Lower lobe of right lung (tissue), 2 donors: ENCODE results near the gene KCNK4. TPM values are rescaled to one million over a fixed set of nuclear protein-coding genes. Genes with fewer than 3 reads are reported as not detected.

Experiments used
- ATAC-seq, 2 donors: fragments of 200-7000 bp; cut with Tn5 transposase; one replicate each; pipeline ENCODE4 v1.9.1; 2020 to 2022; ENCODE audit warnings: mild to moderate bottlenecking in 2 of 2, moderate library complexity in 2 of 2
- DNase-seq: peaks from one replicate; pipeline ENCODE4 v3.0.0-alpha.2; 2020
- H3K27ac ChIP-seq: fragments of 200-600 bp; one replicate; pipeline ENCODE4 v1.8.0; 2022
- H3K27me3 ChIP-seq: fragments of 200-600 bp; one replicate; pipeline ENCODE4 v1.8.0; 2022; ENCODE audit warnings: low read depth
- H3K36me3 ChIP-seq: fragments of 200-600 bp; one replicate; pipeline ENCODE4 v1.8.0; 2022; ENCODE audit warnings: mild to moderate bottlenecking
- H3K4me1 ChIP-seq: fragments of 200-600 bp; one replicate; pipeline ENCODE4 v1.8.0; 2022
- H3K4me3 ChIP-seq: fragments of 200-600 bp; one replicate; pipeline ENCODE4 v1.8.0; 2022; ENCODE audit warnings: mild to moderate bottlenecking
- H3K9me3 ChIP-seq: fragments of 200-600 bp; one replicate; pipeline ENCODE4 v1.8.0; 2022
- intact Hi-C: fragments of 100-400 bp; cut with DNase I; formaldehyde crosslinking; loops from one replicate; pipeline ENCODE4 v1.11.0; 2022
- total RNA-seq: library from RNA; stranded (reverse); fragmentation: NEBNext Ultra II Directional; extraction: Animal tissue kit (Norgen Biotek cat#: 25700); gene quantifications from one replicate; pipeline ENCODE4 v1.2.1, GENCODE V29; 2021
- TF ChIP-seq, protein P1 (sequence below): fragments of 200-600 bp; IDR thresholded peaks from one replicate; pipeline ENCODE4 v1.8.0; 2022; ENCODE audit warnings: antibody characterized with exemption, mild to moderate bottlenecking
- donor health status: DM: no; HTN: yes; CAD: no; lungs with severe emphysema.

The KCNK4 gene
- total RNA-seq, 1 donor from 2014 or later = not detected

DNA sequence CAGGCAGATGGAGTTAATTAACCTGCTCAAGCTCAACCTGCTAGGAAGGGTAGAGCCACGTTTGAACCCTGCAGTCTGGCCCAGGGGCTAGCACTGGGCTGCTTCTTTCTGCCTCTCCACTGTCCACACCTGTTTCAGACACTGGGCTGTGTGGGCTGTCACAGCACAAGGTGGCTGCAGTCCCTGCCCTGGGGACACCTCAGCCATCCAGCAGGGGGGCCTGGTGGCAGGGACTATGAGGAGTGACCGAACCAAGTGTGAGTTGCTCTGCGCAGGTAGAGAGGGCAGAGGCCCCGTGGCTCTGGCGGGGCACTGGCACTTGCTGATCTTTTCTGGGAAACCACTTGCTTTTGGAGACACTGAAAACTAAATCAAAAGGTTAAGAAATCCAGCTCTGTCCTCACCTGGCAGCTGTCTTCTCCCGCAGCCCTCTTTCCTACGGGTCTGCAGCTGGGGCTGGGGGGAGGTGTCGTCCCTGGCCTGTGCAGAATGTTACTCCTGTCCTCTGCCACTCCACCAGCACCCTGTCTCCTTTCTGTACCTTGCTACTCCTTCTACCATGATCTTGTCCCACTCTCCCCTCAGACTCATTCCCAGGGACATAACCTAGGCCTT is 12.4 kb upstream of the KCNK4 start:
- intact Hi-C loops = no loop called here
- Histone ChIP-seq H3K27ac (no peak overlapping the region), H3K27me3 (no peaks in the 10 kb centered on the region), H3K36me3 (peaks cover 56% of the 10 kb centered on the region), H3K4me1 (peaks cover 8% of the 10 kb centered on the region), H3K9me3 (no peaks in the 10 kb centered on the region), H3K4me3 (no peak overlapping the region)
- TF ChIP-seq, protein P1, sequence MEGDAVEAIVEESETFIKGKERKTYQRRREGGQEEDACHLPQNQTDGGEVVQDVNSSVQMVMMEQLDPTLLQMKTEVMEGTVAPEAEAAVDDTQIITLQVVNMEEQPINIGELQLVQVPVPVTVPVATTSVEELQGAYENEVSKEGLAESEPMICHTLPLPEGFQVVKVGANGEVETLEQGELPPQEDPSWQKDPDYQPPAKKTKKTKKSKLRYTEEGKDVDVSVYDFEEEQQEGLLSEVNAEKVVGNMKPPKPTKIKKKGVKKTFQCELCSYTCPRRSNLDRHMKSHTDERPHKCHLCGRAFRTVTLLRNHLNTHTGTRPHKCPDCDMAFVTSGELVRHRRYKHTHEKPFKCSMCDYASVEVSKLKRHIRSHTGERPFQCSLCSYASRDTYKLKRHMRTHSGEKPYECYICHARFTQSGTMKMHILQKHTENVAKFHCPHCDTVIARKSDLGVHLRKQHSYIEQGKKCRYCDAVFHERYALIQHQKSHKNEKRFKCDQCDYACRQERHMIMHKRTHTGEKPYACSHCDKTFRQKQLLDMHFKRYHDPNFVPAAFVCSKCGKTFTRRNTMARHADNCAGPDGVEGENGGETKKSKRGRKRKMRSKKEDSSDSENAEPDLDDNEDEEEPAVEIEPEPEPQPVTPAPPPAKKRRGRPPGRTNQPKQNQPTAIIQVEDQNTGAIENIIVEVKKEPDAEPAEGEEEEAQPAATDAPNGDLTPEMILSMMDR = no peak
- no peak for ATAC-seq
- DNase-seq = no peak

DNA sequence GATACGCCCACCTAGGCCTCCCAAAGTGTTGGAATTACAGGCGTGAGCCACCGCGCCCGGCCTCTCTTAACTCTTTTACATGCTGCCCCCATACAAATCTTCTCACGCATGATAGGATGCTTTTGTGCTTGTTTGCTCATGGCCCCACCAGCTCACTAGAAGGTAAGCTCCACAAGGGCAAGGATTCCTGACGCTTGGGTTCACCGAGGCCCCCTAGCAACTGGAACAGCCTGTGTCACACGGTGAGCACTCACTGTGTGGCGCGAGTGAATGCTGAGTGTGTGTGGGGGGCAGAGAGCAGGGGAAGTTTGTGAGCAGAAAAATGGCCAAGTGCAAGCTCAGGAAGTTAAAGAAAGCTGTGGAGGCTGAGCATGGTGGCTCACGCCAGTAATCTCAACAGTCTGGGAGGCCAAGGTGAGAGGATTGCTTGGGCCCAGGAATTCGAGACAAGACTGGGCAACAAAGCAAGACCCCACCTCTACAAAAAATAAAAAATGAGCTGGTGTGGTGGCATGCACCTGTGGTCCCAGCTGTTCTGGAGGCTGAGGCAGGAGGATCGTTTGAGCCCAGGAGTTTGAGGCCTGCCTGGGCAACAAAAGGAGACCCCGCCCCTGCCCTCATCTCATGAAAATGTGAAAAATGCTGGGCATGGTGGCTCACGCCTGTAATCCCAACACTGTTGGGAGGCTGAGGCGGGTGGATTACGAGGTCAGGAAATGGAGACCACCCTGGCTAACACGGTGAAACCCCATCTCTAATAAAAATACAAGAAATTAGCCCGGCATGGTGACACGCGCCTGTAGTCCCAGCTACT is 8.9 kb upstream of the KCNK4 start:
- peaks cover 22% of the 10 kb centered on the region for H3K4me1 ChIP-seq
- DNase-seq = no peak
- TF ChIP-seq, protein P1 = no peak
- no peak overlapping the region for H3K4me3 ChIP-seq
- intact Hi-C loops = no loop called here
- no peak overlapping the region for H3K27ac ChIP-seq
- no peak for ATAC-seq
- no peaks in the 10 kb centered on the region for H3K27me3 ChIP-seq
- H3K36me3 ChIP-seq = peaks cover 37% of the 10 kb centered on the region
- H3K9me3 ChIP-seq = no peaks in the 10 kb centered on the region

DNA sequence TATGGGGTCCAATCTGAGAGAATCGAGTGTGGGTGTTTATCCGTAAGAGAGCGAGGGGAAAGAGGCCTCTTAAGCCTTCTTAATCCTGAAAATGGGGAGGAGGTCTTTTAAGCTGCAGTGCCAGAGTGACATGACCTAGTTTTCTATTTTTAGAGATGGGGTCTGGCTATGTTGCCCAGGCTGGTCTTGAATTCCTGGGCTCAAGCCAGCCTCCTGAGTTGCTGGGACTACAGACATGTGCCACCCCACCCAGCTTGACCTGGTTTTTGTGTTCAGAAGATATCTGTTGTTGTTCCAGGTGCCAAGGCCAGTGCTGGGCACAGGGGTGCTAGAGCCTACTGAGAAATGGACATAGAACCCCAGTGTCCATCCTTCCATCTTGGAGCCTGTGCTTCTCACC is 8.0 kb upstream of the KCNK4 start:
- H3K4me1 ChIP-seq = peaks cover 22% of the 10 kb centered on the region
- TF ChIP-seq, protein P1 = no peak
- no peak for DNase-seq
- H3K36me3 ChIP-seq = peaks cover 28% of the 10 kb centered on the region
- H3K4me3 ChIP-seq = peak overlapping the region; percentile 77
- no peak for ATAC-seq
- no peaks in the 10 kb centered on the region for H3K9me3 ChIP-seq
- no peaks in the 10 kb centered on the region for H3K27me3 ChIP-seq
- intact Hi-C loops = no loop called here
- no peak overlapping the region for H3K27ac ChIP-seq

DNA sequence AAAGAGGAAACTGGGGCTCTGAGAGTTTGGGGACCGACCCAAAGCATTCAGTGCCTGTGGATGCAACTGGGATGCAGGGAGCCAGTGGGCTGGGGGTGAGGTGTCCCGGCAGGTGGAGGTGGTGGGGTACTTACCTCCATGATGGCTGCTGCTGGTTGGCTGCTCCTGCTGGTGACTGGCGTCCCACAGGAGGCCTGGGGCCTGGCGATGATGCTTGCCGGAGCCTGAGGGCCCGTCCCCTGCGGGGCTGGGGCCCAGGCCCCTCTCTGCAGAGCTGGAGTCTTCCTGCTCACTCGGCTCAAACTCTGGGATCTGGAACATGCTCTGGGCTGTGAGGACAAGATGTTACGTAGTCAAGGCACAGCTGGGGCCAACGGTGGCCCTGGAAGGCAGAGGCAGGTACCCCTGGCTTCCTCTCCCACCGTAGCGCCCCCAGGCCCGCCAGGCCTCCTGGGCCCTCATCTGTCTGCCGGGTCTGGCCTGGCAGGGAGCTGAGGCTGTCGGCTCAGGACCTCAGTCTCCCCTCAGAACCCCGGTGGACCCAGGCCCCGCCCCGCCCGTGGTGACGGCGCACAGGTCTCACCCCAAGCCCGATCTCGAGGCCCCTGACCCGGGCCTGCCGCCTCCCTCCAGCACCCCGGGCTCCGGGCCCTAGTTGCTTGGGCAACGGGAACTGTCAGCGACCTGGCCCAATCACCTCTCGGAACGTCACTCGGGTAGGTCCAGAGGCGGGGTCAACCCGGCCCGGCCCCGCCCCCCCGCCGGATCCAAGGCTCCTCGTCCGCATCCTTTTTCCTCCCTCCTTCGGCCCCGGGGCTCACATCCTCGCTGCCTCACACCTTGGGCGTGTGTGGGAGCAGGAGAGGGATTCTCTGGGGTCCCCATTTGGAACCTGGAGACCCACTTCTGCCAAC is 6.8 kb upstream of the KCNK4 start, which contains the start of gene BAD:
TSS of gene BAD (minus strand) at position 618 of the 914 bp plus-strand sequence. CDS start at position 321, 297 bp downstream.
- H3K36me3 ChIP-seq = peaks cover 19% of the 10 kb centered on the region
- peak; percentile 96 for DNase-seq
- peak within 1 kb of the TSS; percentile 77 for H3K4me3 ChIP-seq
- intact Hi-C loops = no loop called here
- no peaks in the 10 kb centered on the region for H3K9me3 ChIP-seq
- peaks cover 22% of the 10 kb centered on the region for H3K4me1 ChIP-seq
- TF ChIP-seq, protein P1 = no peak
- H3K27me3 ChIP-seq = no peaks in the 10 kb centered on the region
- ATAC-seq = peak; percentile 96
- H3K27ac ChIP-seq = peak within 1 kb of the TSS; percentile 93
